Subcutaneous preadipocyte (primary cell): ENCODE results near the gene AKAP8. TPM values are rescaled to one million over a fixed set of nuclear protein-coding genes. Genes with fewer than 3 reads are reported as not detected.

Experiments
- small RNA-seq: library from RNA; depleted of rRNA; stranded (forward); fragments of <200 nt; gene quantifications from one replicate; pipeline ENCODE3, GENCODE V24; 2012
- total RNA-seq: library from RNA; depleted of rRNA; stranded (reverse); fragments of >200 nt; gene quantifications from 2 replicates; pipeline ENCODE4 v1.2.3, GENCODE V29; 2012

The AKAP8 gene
- 17.6 and 23.3 TPM in 2 replicates for total RNA-seq

DNA sequence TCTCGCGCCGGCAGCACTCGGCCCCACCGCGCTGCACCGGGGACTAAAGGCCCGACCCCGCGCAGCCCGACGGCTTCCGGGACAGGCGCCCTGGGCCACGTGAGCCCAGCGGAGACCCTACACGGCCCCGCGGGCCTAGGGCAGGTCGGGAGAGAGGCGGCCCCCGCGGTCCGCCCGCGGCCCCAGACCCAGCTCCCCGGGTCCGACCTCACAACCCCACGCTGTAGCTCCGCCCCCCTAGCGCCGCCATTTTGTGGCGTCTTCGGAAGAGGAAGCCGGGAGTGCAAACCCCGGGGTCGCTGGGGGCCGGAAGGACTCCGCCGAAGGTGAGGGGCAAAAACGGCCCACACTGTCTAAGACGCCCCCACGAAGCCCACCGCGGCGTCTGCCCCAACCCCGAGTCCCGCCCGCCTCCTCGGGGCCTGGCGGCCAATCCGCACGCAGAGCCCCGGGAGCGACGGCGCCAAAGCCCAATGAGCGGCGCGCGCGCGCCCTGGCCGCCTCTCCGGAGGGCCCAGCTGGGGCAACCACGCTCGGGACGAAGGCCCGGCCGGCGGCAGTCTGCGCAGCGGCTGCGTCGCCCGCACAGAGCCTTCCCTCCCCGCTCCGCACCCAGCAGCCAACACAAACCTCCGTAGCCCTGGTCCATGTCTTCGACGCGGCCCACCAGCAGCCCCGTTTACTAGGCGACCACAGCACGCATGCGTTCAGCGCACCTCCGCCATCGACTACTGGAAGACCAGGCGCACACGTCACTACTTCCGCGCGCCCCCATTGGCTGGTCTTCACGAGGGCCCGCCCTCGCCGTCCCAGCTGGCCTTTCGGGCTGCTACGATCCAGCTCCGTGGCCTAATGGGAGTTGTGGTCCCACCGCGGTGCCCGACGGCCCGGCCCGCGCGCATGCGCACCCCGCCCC lies at the start of gene AKAP8:
TSS of gene AKAP8 (minus strand) at position 705 of the 916 bp plus-strand sequence. CDS start at position 649, 56 bp downstream.

DNA sequence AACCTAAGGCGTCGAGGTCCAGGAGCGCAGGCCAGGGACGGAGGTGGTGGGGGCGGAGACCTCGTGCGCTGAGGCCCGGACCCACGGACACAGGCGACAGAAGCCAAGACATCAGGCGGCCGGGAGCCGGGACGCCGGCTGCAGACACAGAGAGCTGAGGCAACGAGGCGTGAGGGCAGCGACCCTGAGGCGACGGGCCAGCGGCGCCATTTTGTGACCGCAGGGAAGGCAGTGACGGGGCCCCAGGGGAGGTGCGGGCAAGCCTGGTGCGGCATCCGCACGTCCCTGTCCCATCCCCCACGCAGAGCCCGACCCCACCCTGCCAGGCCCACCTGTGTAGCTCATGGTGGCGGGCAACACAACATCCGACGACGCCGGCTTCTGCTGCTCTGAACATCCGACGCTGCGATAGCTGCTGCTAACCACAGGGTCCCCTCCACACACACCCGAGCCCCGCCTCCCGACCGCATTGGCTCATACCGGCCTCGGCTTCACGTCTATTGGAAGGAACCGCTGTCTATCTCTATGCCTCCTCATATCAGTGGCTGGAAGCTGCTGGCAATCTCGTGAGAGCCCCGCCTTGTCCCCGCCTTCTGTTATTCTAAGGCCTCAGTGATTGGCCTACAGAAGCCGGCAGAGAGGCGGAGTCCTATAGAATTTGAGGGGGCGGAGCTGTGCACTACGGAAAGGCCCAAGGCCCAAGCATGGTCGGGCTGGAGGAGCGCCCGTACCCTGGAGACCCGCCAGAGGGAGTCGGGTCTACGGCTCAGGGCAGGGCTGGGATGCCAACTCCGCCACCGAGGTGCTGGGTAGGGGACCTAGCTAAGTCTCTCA lies 39.2 kb upstream of the AKAP8 start, which contains the start of gene AKAP8L:
TSS of gene AKAP8L (minus strand) at position 410 of the 834 bp plus-strand sequence. CDS start at position 345, 65 bp downstream.

DNA sequence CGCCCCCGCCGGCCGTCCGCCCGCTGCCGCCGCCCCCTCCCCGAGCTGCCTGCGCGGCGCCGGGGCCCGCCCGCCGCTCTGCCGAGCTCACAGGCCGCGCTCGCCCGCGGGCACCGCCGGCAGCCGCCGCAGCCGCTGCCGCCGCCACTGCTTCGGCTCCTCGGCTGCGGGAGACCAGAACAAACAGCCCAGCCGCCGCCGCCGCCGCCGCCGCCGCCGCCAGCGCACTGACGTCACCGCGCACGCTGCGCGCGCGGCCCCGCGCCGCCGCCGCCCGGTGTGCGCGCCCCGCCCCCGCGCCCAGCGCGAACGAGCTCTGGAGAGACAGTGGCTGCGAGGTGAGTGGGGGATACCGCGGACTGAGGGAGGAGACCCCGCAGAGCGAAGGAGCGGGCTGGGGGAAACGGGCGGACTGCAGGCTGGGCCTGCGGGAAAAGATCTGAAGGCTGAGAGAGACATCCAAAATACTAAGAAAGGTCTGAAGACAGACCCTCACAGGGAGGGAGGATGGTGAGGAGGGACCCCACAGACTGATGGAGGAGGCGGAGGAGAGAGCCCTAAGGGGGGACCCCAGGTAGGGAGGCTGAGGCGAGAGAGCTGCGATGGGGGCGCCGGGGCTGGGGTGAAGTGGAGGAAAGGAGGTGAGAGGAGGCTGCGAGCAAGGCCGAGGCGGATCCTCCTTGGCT lies 47.1 kb downstream of the AKAP8 start, which contains the start of gene BRD4:
TSS of gene BRD4 (minus strand) at position 229 of the 686 bp plus-strand sequence. CDS start 59,440 bp downstream, outside the sequence.

Small RNAs within 50 kb of the gene (small RNA-seq; reads per million reads assigned to genes)
- gene AC005776.1: not detected

Other genes with a start within 250 kb of the AKAP8 start
- 25.0 and 62.4 TPM in 2 replicates for gene NOTCH3, start 178.8 kb downstream of the AKAP8 start, total RNA-seq
- gene EPHX3, start 147.3 kb downstream of the AKAP8 start, total RNA-seq: under 0.01 TPM in 1 of 2 replicates, not detected in the other
- gene BRD4, start 47.2 kb downstream of the AKAP8 start, total RNA-seq: 17.6 and 21.9 TPM in 2 replicates
- gene AKAP8L, start 39.2 kb upstream of the AKAP8 start, total RNA-seq: 51.8 and 58.8 TPM in 2 replicates
- 10.2 and 10.7 TPM in 2 replicates for gene WIZ, start 70.2 kb upstream of the AKAP8 start, total RNA-seq
- not detected in 2 replicates for gene RASAL3, start 84.8 kb upstream of the AKAP8 start, total RNA-seq
- not detected in 2 replicates for gene PGLYRP2, start 99.7 kb upstream of the AKAP8 start, total RNA-seq
- gene CYP4F22, start 128.7 kb upstream of the AKAP8 start, total RNA-seq: not detected in 2 replicates
- gene CYP4F8, start 235.4 kb upstream of the AKAP8 start, total RNA-seq: not detected in 2 replicates